A549 treated with DMSO at 1 μM for 4 hours (cell line): ENCODE results near the gene SLFN11. TPM values are rescaled to one million over a fixed set of nuclear protein-coding genes. Genes with fewer than 3 reads are reported as not detected.

ENCODE experiments used
- total RNA-seq: library from RNA; stranded (reverse); fragments of 200-300 nt; extraction: Qiagen RNA extraction; gene quantifications from 5 replicates; pipeline ENCODE4 v1.2.3, GENCODE V29; 2022; ENCODE audit warnings: low read depth

Gene SLFN11
- 5.7 to 8.6 TPM (median 6.4 TPM) in 5 replicates for total RNA-seq

GRCh38 chr17:35373534-35373983, at the start of gene SLFN11:
Gene SLFN11 (minus strand): TSS chr17:35373621. CDS start chr17:35363807, 9,814 bp downstream.

Other genes with a start within 250 kb of the SLFN11 start
- 38.1 to 42.6 TPM (median 39.4 TPM) in 5 replicates for gene NLE1, start 231.3 kb downstream of the SLFN11 start, total RNA-seq
- not detected in 5 replicates for gene UNC45B, start 225.8 kb downstream of the SLFN11 start, total RNA-seq
- not detected in 5 replicates for gene SLC35G3, start 179.2 kb downstream of the SLFN11 start, total RNA-seq
- 2.7 to 3.8 TPM (median 3.0 TPM) in 5 replicates for gene SLFN5, start 130.5 kb downstream of the SLFN11 start, total RNA-seq
- gene SLFN12, start 58.9 kb upstream of the SLFN11 start, total RNA-seq = 0.12 to 0.21 TPM (median 0.20 TPM) in 3 of 5 replicates, not detected in the others
- gene SLFN13, start 75.1 kb upstream of the SLFN11 start, total RNA-seq = 3.8 to 6.0 TPM (median 5.0 TPM) in 5 replicates
- gene SLFN12L, start 164.1 kb upstream of the SLFN11 start, total RNA-seq = 0.02 to 0.06 TPM in 2 of 5 replicates, not detected in the others
- gene SLFN14, start 187.2 kb upstream of the SLFN11 start, total RNA-seq = not detected in 5 replicates
- 6.0 to 9.2 TPM (median 8.3 TPM) in 5 replicates for gene PEX12, start 204.9 kb upstream of the SLFN11 start, total RNA-seq
- gene AP2B1, start 213.7 kb upstream of the SLFN11 start, total RNA-seq = 137 to 161 TPM (median 156 TPM) in 5 replicates